GM10847 (cell line): ENCODE measurements around the gene BRAF.

ENCODE experiments used
- POLR2A ChIP-seq: IDR thresholded peaks from 2 replicates; pipeline ENCODE4 v1.6.1; 2011; ENCODE audit not compliant: insufficient read length; ENCODE audit errors: extremely low read depth

BRAF gene

DNA sequence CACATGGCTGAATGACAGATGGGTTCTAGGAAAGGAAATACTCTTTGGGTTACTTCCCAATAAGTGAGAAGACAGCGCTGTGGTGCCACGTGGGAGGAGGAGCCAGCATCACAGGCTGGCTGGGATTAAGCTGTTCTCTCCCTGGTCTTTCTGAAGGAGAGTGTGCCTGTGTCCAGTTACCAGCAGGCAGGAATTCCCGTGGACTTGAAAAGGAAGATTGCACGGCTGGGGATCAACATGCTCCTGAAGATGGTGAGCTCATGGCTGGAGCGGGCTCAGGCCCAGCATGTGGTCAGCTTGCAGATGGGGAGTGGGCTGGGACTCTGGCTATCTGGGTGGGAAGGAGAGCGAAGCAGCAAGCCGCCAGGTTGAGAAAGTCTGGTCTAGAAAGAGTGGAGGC lies 243.8 kb downstream of the BRAF start:
- no peak for TF ChIP-seq POLR2A

DNA sequence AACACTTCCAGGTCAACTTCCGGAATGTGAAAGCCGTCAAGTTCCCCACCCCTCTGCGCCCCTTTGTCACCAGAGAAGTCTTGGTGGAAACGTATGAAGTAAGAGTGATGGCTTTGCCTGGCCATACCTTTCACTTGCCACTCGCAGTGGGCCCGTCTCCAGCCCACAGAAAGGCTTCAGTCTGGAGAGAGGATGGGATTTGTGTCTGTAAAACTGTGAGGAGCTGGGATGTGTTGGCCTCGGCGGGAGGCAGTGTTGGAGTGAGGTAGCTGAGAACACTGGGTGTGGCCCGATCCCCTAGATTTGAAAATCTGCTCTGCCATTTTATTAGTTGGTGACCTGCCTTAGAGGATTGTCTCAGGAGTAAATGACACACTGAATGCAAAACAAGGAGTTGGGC lies 245.5 kb downstream of the BRAF start:
- TF ChIP-seq POLR2A = no peak

DNA sequence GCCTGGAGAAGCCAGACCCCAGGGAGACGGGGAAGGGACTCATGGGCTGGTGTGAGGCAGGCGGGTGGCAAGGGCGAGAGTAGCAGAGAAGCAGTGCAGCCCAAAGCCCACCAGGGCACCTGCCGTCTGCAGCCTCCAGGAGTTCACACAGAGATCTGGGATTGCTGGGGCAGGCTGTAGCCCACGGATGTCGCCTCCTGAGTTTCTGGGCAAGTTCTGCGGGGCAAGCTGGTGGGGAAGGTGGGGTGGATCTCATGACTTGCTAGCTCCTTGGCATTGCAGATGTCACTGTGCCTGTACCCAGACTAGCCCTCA lies 246.0 kb downstream of the BRAF start:
- TF ChIP-seq POLR2A = no peak

DNA sequence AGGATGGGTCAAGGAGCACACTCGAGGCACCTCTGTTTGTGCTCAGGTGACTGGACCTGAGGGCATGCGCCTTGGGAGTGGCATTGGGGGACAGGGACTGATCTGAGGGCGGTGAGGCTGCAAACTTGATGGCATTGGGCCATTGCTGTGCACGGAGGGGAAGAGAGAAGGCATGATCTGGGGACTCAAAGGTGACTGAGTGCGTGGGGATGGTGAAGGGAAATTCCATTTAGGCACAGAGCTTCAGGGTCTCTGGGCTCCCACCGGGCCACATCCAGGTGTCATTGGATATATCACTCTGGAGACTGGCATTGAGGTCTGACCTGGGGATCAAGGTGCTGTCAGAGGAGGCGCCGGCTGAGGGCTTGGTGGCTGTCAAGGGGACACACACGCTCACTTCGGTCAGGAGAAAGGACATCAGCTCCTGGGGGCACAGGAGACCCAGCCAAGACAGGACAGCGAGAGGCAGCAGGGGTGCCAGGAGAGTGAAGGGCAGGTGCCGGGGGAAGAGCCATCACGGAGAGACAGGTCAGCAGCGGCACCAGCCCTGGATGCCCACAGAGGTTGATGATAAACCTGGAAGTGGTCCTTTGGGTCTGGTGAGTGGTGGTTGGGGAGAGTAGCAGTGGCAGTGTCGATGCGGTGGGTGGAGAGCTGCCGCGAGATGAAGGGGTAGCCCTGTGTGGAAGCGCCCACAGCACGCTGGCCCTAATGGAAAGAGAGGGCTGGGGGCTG lies 246.5 kb downstream of the BRAF start:
- no peak for TF ChIP-seq POLR2A

DNA sequence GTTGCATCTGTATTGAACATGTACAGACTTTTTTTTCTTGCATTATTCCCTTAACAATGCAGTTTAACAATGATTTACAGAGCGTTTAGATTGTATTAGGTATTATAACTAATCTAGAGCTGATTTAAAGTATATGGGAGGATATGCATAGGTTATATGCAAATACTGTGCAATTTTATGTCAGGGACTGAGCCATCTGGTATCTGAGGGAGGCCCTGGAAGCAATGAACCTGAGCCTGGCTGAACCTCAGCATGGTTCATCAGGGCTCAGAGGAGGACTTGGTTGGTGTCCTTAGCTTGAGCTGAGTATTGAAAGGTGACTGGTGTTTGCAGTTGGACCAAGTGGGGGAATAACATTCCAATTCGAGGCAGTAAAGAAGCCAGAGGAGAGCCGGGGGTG lies 247.2 kb downstream of the BRAF start:
- no peak for TF ChIP-seq POLR2A

DNA sequence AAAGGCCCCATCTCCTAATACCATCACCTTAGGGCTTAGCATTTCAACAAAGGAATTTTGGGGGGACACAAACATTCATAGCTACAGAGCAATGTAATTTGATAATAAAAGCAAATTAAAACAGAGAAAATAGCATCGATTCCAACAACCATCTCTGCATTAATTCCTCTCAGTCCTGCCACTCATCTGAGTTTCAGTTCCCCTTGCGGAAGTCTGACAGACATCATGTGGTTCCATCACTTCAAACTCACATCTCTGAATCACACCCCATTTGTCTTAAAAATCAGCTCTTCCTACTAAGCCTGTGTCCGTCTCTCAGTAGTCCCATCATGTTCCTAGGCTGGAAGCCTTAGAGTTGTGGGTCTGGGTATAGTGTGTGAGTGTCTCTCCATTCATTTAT lies 248.4 kb downstream of the BRAF start:
- TF ChIP-seq POLR2A = no peak

DNA sequence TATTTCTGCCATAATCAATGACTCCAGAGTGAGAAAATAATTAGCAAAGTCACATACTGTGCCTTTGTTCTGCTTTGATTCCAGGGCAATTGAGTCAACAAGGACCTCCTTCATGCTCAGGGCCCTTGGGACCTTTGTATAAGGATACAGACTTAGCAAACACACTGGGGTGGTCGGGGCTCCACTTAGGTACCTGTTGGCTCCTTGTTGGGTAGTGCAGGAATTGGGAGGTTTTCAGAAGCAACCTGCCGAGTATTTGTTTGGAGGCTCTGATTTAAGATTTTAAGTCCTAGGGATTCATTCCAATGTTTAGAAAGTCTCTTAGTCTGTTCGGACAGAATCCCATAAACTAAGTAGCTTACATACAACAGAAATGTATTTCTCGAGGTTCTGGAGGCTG lies 249.0 kb downstream of the BRAF start:
- no peak for TF ChIP-seq POLR2A

DNA sequence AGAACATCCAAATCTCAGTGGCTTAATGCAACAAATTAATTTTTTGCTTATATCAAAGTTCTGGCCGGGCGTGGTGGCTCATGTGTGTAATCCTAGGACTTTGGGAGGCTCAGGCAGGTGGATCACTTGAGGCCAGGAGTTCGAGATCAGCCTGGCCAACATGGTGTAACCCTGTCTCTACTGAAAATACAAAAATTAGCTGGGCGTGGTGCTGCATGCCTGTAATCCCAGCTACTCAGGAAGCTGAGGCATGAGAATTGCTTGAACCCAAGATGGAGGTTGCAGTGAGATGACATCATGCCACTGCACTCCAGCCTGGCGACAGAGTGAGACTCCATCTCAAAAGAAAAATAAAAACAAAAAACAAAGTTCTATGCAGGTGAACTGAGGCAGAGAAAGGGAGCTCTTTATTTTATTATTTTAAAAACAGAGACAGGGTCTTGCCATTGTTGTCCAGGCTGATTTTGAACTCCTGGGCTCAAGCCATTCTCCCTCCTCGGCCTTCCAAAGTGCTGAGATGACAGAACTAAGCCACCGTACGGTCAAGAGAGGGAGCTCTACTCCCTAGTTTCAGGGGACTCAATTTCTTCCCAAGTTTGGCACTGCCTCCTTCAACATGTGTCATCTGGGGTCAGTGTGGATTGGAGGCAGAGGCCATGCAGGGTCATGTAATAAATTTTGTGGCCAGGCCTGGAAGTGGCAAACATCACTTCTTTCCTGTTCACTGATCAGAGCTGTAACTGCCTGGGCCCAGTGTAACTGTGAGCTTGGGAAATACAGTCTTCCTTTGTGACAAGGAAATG lies 249.6 kb downstream of the BRAF start:
- no peak for TF ChIP-seq POLR2A

DNA sequence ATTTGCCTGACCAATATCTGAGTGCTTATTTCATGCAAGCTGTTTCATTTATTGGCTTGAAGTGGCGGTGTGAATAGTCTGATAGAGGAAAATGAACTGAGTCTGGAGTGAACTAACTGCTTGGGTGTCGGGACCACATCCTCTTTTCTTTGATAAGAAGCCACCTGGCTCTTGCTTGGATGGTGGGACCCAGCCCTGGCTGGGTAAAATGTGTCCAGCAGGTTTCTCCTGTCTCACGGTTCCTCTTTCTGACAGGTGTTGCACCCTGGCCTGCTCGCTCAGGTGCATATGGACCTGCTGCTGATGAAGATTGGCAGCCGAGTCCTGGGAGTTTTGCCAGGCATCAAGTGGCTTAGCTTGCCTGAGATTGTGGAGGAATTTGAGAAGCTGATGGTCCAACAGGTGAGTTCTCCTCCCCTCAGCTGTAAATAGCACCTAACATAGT lies 250.4 kb downstream of the BRAF start:
- no peak for TF ChIP-seq POLR2A

DNA sequence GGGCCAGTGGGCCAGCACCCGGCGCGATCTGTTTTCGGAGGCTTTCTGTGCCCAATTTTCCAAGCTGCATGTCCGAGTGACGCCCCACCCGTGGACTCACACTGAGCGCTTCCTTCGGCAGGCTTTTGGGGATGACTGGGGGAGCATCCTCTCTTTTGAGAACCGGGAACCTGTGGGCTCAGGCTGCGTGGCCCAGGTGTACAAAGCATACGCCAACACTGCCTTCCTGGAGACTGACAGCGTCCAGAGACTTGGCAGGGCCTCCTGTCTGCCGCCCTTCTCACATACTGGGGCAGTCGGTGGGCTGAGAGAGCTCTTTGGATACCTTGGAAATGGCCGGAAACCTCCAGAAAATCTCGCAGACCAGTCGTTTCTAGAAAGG lies 251.0 kb downstream of the BRAF start:
- TF ChIP-seq POLR2A = no peak

DNA sequence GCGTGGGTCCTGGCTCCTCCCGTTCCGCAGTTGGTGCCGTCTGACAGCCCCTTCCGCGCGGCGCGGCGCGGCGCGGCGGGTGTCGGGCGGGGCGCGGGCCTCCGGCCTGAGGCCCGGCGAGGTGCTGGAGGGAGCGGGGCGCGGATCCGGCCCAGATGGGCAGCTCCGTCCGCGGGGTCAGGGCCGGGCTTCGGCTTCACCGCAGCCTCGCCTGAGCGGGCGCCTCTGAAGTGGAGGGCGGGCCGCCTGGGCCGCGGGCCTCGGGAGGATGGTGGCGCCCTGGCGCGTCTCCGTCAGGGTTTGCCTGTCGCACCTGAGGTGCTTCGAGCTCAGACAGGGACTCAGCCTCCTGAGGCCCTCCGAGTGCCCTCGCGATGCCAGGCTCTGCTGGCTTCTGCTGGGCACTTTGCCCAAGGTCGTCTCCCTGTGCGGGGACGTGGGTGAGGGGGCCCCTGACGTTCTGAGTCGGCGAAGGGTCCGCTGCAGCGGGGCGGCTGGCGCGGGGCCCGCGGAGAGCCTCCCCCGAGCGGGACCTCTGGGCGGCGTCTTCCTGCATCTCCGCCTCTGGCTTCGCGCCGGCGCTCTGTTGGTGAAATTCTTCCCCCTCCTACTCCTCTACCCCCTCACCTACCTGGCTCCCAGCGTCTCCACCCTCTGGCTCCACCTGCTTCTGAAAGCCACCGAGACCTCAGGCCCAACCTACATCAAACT lies 251.5 kb downstream of the BRAF start:
- TF ChIP-seq POLR2A = no peak

DNA sequence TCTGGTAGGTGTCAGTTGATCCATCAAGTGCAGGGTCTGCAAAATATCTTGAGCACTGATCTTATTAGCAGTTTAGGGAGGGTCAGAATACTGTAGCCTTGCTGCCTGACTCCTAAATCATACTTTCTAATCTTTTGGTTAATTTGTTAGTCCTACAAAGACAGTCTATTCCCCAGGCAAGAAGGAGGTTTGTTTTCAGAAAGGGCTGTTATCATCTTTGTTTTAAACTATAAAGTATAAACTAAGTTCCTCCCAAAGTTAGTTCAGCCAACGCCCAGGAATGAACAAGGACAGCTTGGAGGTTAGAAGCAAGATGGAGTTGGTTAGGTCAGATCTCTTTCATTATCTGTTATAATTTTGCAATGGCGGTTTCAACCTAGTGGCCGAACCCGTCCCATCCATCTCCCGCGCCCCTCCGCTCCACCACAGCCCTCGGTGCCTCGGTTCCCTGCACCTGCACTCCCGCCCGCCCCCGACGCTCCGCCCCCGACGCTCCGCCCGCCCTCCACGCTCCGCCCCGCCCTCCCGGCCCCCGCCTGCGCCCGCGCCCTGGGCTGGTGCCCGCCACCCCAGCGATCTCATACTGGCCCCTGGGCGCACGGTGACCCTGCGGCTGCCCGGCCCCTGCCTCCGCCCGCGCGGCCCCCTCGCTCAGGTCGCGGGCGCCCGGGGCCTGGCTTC lies 252.2 kb downstream of the BRAF start, which contains the start of gene ADCK2:
TSS of gene ADCK2 (plus strand) at position 564 of the 681 bp plus-strand sequence. CDS start 386 bp downstream, outside the sequence.
- TF ChIP-seq POLR2A = peak; percentile 44

DNA sequence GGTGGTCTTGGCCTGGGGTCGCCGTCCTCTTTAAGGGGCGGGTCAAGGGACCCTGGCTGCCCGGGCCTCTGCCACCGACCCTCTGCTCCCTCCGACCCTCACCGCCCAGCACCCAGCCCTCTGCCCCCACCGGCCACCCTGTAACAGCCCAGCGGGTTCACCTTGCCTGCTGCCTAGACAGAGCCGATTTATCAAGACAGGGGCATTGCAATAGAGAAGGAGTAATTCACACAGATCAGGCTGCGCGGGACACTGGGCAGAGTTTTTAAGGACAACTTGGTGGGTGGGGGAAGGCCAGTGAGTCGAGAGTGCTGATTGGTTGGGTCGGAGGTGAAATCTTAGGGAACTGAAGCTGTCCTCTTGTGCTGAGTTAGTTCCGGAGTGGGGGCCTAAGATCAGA lies 252.8 kb downstream of the BRAF start:
- TF ChIP-seq POLR2A = no peak

DNA sequence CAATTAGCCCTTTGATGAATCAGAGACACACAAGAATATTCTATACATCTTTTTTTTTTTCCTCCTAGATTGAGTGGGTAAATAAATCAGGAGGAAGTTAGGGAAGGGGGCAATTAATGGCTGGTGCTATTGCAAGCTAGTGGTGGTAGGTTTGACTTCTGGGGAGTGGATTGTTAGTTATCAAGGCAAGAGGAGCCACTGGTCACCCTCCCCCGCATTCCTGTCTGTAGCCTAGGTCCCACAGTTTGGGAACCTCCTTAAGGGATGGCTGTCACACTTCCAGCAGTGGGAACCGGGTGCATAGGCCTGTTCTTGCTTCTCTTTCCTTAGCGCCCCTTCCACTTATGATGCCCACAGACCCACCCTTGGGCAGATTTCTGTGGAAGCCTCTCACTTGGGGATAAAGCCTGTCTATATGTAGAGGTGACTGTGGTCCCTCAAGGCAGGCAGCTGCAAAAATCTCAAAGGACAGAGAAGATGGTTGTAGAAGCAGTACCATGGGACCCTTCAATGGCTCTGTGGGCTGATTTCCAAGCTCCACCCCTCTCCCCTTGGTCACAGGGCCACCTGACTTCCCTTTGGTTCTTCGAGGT lies 254.3 kb downstream of the BRAF start:
- no peak for TF ChIP-seq POLR2A

DNA sequence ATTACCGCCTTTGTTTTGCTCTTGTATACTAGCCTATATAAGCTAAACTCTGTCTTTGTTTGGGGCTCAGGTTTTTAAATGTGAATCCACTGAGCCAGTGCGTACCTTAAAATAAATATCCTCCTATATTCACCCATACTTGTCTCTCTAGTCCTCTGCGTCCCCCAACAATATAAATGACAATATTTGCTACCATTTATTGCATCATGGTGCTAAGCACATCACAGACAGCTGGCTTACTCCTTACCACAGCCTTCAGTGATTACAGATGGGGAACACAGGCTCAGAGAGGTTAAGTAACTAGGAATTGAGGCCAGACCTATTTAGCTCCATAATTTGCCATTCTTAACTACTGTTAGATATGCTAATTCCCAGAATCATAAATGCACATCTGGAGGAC lies 255.4 kb downstream of the BRAF start:
- no peak for TF ChIP-seq POLR2A
